COLO668 (cell line): ENCODE results near the gene NCAPD2.
"Not testable (repeated sequence)": the region's sequence is repeated elsewhere in the genome, so short reads cannot be mapped to it uniquely, and the experiment has no call there.

Source experiments
- DNase-seq: peaks from one replicate; lab custom pipeline; 2025; ENCODE audit not compliant: unreplicated experiment; lab: John Stamatoyannopoulos, UW

NCAPD2 gene

DNA sequence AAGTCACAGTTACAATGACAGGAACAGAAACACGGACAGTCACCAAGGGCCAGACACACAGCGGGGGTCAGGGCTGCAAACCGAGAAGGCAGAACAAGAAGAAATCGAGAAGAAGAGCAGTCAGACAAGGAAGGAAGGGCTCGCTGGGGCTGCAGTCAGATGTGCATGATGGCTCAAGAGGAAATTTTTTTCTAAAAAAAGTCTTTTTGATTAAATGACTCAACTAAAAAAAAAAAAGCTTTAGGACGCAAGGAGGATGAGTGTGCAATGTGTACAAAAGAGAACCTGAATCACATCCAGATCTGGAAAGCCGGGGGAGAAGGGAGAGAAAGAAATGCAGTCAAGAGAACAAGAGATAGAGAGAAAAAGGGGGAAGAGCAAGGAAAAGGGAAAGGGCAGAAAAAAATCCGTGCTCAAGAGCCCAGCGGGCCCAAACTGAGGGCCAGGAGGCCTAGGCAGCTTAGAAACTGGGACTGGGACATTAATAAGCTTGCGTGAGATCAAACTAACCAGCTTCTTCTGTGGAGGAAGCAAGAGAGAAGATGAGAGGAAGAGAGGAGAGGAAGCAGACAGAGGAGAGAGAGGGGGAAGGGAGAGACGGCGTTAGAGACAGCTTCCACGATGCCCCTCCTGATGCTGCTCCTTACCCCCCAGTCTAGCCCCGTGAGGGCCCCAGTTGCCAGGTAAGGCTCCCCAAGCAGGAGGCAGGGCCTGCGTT is 55.2 kb downstream of the NCAPD2 start:
- no peak for DNase-seq

- DNase-seq = no peak
These were observed 55.8 kb downstream of the NCAPD2 start for GRCh38 chr12:6549684-6550151.

GRCh38 chr12:6550294-6551062 is 56.6 kb downstream of the NCAPD2 start:
- DNase-seq = no peak

DNA sequence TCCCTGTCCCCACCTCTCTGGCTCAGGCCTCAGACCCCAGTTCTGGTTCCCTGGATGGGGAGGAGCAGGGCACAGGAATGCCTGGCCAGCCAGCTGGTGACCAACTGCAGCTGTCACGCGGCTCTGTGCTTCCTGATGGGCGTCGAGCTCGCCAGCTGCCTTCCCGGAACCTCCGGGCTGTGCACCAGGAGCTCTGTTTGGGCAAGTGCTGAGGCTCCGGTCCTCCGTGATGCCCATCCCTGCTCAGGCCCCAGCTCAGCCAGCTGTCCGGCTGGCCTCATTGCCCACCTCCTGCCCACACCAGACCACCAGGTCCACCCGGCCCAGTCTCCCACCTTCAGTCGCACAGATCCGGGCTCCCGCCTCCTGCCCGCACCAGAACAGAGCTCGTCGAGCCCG is 57.2 kb downstream of the NCAPD2 start:
- no peak for DNase-seq

GRCh38 chr12:6551496-6552139 is 57.7 kb downstream of the NCAPD2 start:
- no peak for DNase-seq

- no peak for DNase-seq
These were observed 58.2 kb downstream of the NCAPD2 start for GRCh38 chr12:6552140-6552551.

- DNase-seq = no peak
These were observed 59.4 kb downstream of the NCAPD2 start for GRCh38 chr12:6553051-6553868.

- peak; percentile 33 for DNase-seq
These were observed 60.5 kb downstream of the NCAPD2 start for GRCh38 chr12:6554168-6555017.

DNA sequence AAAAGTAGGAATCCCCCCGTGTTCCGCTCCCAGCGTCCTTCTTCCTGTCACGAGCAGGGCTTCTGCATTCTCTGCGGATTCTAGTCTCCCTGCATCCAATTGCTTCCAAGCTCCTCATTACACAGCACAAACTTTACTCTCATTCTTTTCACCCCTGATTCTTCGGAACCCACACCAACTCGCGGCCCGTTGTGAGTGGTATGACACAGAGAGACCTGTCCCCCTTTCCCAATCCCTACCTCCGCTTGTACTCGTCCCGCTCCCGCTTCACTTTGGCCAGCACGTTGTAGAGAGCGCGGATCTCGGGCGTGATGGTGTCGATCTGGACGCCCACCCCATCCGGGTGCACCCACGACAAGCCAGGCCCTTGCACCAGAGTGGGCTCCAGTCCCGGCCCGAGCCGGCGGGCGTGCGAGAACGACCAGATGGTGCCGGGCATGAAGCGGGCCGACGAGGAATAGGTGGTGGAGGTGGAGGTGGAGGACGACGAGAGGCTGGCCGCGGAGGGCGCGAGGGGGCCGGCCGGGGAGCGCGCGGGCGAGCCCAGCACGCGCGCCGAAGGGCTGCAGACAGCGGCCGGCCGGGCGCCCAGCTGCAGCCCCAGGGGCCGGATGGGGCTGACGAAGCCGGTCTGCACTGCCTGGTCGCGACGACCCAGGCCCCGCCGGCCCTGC is 61.3 kb downstream of the NCAPD2 start:
- no peak for DNase-seq

DNA sequence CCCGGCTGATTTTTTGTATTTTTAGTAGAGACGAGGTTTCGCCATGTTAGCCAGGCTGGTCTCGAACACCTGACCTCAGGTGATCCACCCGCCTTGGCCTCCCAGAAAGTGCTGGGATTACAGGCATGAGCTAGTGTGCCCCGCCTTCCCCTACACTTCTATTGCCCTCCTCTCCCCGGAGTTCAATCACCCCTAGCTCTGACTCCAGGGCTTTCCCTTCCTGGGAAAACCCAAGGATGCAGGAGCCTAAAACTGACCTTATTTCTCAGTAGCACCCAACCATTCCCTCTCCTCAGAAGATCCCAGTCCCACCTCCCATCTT is 62.6 kb downstream of the NCAPD2 start:
- DNase-seq = not testable (repeated sequence)

DNA sequence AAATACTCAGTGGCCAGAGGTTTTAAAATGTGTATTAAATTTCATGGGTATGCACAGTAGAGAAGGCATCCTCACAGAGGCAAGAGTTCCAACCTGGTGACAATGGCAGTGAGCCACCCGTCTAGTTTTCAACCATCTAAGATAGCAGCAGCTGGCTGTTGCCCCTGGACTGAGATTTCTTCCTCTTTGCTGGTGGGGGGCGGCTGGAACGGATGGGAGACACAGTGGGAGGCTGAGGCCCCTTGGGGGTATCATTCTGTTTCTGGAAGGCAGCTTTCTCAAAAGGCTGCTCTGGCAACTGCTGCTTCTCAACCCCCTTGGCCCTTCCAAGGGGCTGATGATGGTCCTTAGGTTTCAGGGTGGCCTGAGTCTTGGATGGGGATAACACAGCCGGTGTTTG is 63.0 kb downstream of the NCAPD2 start:
- DNase-seq = no peak

DNA sequence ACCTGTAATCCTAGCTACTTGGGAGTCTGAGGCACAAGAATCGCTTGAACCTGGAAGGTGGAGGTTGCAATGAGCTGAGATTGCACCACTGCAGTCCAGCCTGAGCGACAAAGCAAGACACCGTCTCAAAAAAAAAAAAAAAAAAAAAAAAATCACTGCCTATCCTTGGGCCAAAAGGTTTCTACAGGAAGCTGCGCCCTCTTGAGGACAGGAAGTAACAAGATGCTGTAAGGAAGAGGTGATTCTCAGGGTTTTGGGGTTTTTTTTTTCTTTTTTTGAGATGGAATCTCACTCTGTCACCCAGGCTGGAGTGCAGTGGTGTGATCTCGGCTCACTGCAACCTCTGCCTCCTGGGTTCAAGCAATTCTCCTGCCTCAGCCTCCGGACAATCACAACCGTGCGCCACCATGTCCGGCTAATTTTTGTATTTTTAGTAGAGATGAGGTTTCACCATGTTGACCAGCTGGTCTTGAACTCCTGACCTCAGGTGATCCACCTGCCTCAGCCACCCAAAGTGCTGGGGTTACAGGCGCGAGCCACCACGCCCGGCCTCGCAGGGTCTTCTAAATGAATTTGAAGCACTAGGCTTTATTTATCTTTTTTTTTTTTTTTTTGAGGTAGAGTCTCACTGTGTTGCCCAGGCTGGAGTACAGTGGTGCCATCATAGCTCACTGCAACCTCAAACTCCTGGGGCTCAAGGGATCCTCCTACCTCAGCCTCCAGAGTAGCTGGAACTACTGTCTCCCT is 64.3 kb downstream of the NCAPD2 start:
- not testable (repeated sequence) for DNase-seq

DNA sequence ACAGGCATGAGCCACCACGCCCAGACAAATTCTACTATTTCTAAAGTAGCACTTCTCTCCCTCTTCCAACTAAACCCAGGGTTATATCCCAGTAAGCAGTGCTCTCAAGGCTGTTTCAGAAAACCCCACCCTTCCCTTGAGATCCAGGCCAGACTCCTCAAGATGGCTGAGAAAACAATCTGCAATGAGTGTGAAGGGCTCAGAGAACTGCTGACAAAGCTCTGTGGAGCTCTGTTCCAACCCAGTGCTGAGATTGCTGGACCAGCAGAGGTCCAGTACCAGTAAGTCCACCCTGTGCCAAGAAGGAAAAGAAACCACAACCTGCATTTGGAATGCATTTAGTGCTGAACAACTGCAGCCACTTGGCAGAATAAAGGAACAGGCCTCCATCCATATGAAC is 65.6 kb downstream of the NCAPD2 start:
- DNase-seq = no peak

GRCh38 chr12:6560501-6561205 is 66.8 kb downstream of the NCAPD2 start:
- DNase-seq = no peak

DNA sequence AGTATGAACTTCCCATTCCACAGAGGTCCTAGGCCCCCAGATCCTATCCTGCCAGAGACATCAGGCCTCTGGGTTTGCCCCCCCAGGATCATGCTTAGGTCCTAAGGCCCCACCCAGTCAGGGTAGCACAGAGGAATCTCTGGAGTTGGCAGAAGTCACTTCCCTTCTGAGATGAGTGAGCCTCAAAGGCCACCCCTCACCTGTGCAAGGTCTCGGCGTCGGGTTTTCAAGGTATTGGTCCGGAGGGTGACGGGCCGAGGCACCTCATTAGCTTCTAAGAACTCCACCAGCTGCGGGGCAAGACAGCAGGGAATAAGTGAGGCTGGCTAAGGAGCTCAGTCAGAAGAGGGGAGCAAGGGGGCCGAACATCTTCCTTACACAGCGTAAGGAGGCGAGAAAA is 69.0 kb downstream of the NCAPD2 start:
- no peak for DNase-seq

- DNase-seq = peak; percentile 37
These were observed 69.6 kb downstream of the NCAPD2 start for GRCh38 chr12:6563448-6564050.

DNA sequence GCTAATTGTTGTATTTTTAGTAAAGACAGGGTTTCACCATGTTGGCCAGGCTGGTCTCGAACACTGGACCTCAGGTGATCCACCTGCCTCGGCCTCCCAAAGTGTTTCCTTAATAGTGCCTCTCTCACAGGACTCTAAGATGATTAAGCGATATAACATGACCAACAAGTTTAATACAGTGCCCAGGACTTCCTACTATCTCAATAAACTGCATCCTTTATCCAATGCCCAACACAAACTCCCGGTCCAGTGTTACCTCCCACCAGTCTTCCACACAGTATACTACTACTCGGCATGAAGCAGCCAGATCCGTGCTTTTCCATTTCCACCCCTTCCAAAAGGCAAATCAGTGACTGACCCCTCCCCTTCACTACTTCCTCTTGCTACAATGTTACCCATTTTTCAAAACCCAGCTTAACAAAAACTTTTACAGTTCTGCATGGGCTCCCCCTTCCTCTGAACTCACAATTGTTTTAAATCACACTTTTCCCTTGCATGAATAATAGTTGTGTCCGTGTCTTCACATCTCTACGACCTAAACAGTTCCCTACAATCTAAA is 73.3 kb downstream of the NCAPD2 start:
- DNase-seq = no peak

DNA sequence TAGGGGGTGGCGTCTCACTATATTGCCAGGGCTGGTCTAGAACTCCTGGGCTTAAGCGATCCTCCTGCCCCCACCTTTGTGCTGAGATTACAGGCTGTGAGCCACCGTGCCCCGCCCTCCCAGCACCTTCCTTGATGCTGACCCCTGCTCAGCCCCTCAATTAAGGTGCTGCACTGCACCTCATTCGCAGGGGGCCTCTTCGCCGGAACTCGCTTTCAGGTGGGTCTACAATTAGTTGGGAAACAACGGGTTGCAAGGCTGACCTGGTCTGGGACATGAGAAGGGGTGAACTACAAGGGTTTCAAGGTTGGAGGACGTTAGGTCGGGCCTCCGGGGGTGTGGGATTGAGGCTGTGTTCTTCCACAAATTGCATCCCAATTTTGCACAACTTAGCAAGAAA is 75.4 kb downstream of the NCAPD2 start:
- DNase-seq = no peak
